WTC11 (cell line): ENCODE data around the gene EHBP1.

Experiments
- ATF2 ChIP-seq: sonication (generic); formaldehyde crosslinking; IDR thresholded peaks from 2 replicates; pipeline ENCODE4 v1.8.1; 2022; ENCODE audit warnings: low read depth, missing genetic modification reagents, borderline replicate concordance
- ATF3 ChIP-seq: sonication (generic); formaldehyde crosslinking; conservative IDR thresholded peaks from 2 replicates; pipeline ENCODE4 v1.8.1; 2022; ENCODE audit warnings: mild to moderate bottlenecking, missing genetic modification reagents
- CTCF ChIP-seq: fragments of 200-600 bp; IDR thresholded peaks from 2 replicates; pipeline ENCODE4 v1.8.0; 2022; ENCODE audit warnings: antibody characterized with exemption
- TCF7 ChIP-seq: sonication (generic); formaldehyde crosslinking; IDR thresholded peaks from 2 replicates; pipeline ENCODE4 v1.8.0; 2022; ENCODE audit warnings: mild to moderate bottlenecking, low read depth, missing genetic modification reagents, moderate library complexity
- TP53 ChIP-seq: sonication (generic); formaldehyde crosslinking; IDR thresholded peaks from 2 replicates; pipeline ENCODE4 v1.8.1; 2023; ENCODE audit warnings: mild to moderate bottlenecking, missing genetic modification reagents
- ZBTB43 ChIP-seq: sonication (generic); formaldehyde crosslinking; IDR thresholded peaks from 2 replicates; pipeline ENCODE4 v1.8.1; 2023; ENCODE audit warnings: mild to moderate bottlenecking, missing genetic modification reagents
- ZNF263 ChIP-seq: sonication (generic); formaldehyde crosslinking; IDR thresholded peaks from 2 replicates; pipeline ENCODE4 v1.8.1; 2022; ENCODE audit warnings: low read depth, mild to moderate bottlenecking, moderate library complexity, missing genetic modification reagents

GRCh38 chr2:62934517-62934916 lies 229.0 kb downstream of the EHBP1 start:
- TF ChIP-seq ZBTB43 (CRISPR knock-in tag) = no peak
- TF ChIP-seq ATF3 (CRISPR knock-in tag) = no peak
- no peak for TF ChIP-seq TP53 (CRISPR knock-in tag)
- no peak for TF ChIP-seq CTCF
- TF ChIP-seq ZNF263 (CRISPR knock-in tag) = no peak
- TF ChIP-seq TCF7 = no peak
- no peak for TF ChIP-seq ATF2 (CRISPR knock-in tag)
